Cardiac muscle cell (in vitro differentiated cells and primary cell): Measurements from ENCODE around the gene SNX30. TPM values are rescaled to one million over a fixed set of nuclear protein-coding genes. Genes with fewer than 3 reads are reported as not detected.

ENCODE experiments used
- DNase-seq, 2 donors: peaks; one replicate each; pipeline versions ENCODE4 v3.0.0 to v3.0.0-alpha.2; 2010 to 2017; ENCODE audit warnings: low read depth in 1 of 2, low spot score in 1 of 2
- H3K27ac ChIP-seq: fragments of 200-600 bp; sonication (generic); 2 replicates; pipeline ENCODE4 v1.5.1; 2016
- H3K27me3 ChIP-seq: fragments of 200-600 bp; sonication (generic); 2 replicates; pipeline ENCODE4 v1.6.0; 2016; ENCODE audit warnings: control low read depth
- H3K36me3 ChIP-seq: fragments of 200-600 bp; sonication (generic); 2 replicates; pipeline ENCODE4 v1.5.1; 2016; ENCODE audit warnings: control low read depth
- H3K4me1 ChIP-seq: fragments of 200-600 bp; sonication (generic); 2 replicates; pipeline ENCODE4 v1.8.1; 2017; ENCODE audit warnings: low read depth, mild to moderate bottlenecking, mixed run types
- H3K4me3 ChIP-seq: fragments of 200-600 bp; sonication (generic); 2 replicates; pipeline ENCODE4 v1.5.1; 2016; ENCODE audit warnings: mild to moderate bottlenecking
- H3K9me3 ChIP-seq: fragments of 200-600 bp; sonication (generic); 2 replicates; pipeline ENCODE4 v1.5.1; 2017; ENCODE audit warnings: low read depth, mild to moderate bottlenecking, control low read depth
- CTCF ChIP-seq: IDR thresholded peaks from 2 replicates; pipeline ENCODE4 v1.5.1; 2012; ENCODE audit warnings: low read depth, mild to moderate bottlenecking, low read length
- polyA plus RNA-seq: library from polyadenylated mRNA; unstranded; fragments of >200 nt; fragmentation: Nextera tagmentation; extraction: Ambion mirVana; gene quantifications from 2 replicates; pipeline ENCODE4 v1.2.1, GENCODE V29; 2016
- total RNA-seq: library from RNA; depleted of rRNA; stranded (reverse); fragments of >200 nt; gene quantifications from 2 replicates; pipeline ENCODE4 v1.2.3, GENCODE V29; 2016

Gene SNX30
- total and polyA plus RNA-seq, 2 experiments from 2014 or later, result 3.4 to 8.3 TPM

GRCh38 chr9:112838342-112838741, 87.8 kb downstream of the SNX30 start:
- H3K9me3 ChIP-seq, result no peaks in the 10 kb centered on the region
- H3K27ac ChIP-seq, result no peak overlapping the region
- DNase-seq, result no peak
- H3K36me3 ChIP-seq, result peaks cover 4% of the 10 kb centered on the region
- H3K27me3 ChIP-seq, result no peaks in the 10 kb centered on the region
- TF ChIP-seq CTCF, result no peak
- no peak overlapping the region for H3K4me3 ChIP-seq
- no peaks in the 10 kb centered on the region for H3K4me1 ChIP-seq

GRCh38 chr9:112839331-112839730, 88.8 kb downstream of the SNX30 start:
- Histone ChIP-seq H3K27ac (no peak overlapping the region), H3K36me3 (peaks cover 4% of the 10 kb centered on the region), H3K4me3 (no peak overlapping the region), H3K27me3 (no peaks in the 10 kb centered on the region), H3K4me1 (no peaks in the 10 kb centered on the region), H3K9me3 (no peaks in the 10 kb centered on the region)
- DNase-seq, result no peak
- no peak for TF ChIP-seq CTCF

GRCh38 chr9:112841261-112841660, 90.7 kb downstream of the SNX30 start:
- H3K4me1 ChIP-seq, result no peaks in the 10 kb centered on the region
- DNase-seq, result no peak
- no peaks in the 10 kb centered on the region for H3K9me3 ChIP-seq
- no peak for TF ChIP-seq CTCF
- H3K27me3 ChIP-seq, result no peaks in the 10 kb centered on the region
- H3K27ac ChIP-seq, result no peak overlapping the region
- no peak overlapping the region for H3K4me3 ChIP-seq
- peaks cover 4% of the 10 kb centered on the region for H3K36me3 ChIP-seq

- H3K27ac ChIP-seq, result no peak overlapping the region
- H3K27me3 ChIP-seq, result no peaks in the 10 kb centered on the region
- DNase-seq, result no peak
- no peaks in the 10 kb centered on the region for H3K9me3 ChIP-seq
- no peak for TF ChIP-seq CTCF
- no peak overlapping the region for H3K4me3 ChIP-seq
- H3K36me3 ChIP-seq, result peaks cover 4% of the 10 kb centered on the region
- H3K4me1 ChIP-seq, result no peaks in the 10 kb centered on the region
Measured at GRCh38 chr9:112842555-112842954, 92.0 kb downstream of the SNX30 start.

GRCh38 chr9:112844771-112845542, 94.4 kb downstream of the SNX30 start:
- TF ChIP-seq CTCF, result peak; percentile 100
- no peaks in the 10 kb centered on the region for H3K36me3 ChIP-seq
- H3K27me3 ChIP-seq, result no peaks in the 10 kb centered on the region
- peak; percentile 69 to 81 for DNase-seq
- no peak overlapping the region for H3K4me3 ChIP-seq
- no peaks in the 10 kb centered on the region for H3K4me1 ChIP-seq
- no peak overlapping the region for H3K27ac ChIP-seq
- no peaks in the 10 kb centered on the region for H3K9me3 ChIP-seq
